Activated T-cell treated with anti-CD3 and anti-CD28 coated beads, Interleukin-2, amount 50 U/mL, for 72 hours (primary cell): ENCODE data around the gene PHF21B. TPM values are rescaled to one million over a fixed set of nuclear protein-coding genes. Genes with fewer than 3 reads are reported as not detected.

Source experiments
- ATAC-seq, 2 donors: fragments of 150-1000 bp; cut with Tn5 transposase; replicated peaks in 1 of 2; 2 replicates each; pipeline ENCODE4 v1.10.0; 2021; ENCODE audit warnings: moderate library complexity in 2 of 2, mild to moderate bottlenecking in 1 of 2
- DNase-seq, 2 donors: peaks; one replicate each; pipeline ENCODE4 v3.0.0; 2021 to 2022; ENCODE audit warnings: mixed read lengths in 1 of 2
- H3K27ac Mint-ChIP-seq: one replicate; pipeline ENCODE4 v1.8.0; 2022; ENCODE audit warnings: mild to moderate bottlenecking, moderate library complexity, mixed read lengths
- H3K27me3 Mint-ChIP-seq: one replicate; pipeline ENCODE4 v1.8.0; 2022; ENCODE audit warnings: low read depth, mixed read lengths
- H3K36me3 Mint-ChIP-seq, 2 donors: one replicate each; pipeline ENCODE4 v1.8.0; 2022; ENCODE audit warnings: mixed read lengths in 2 of 2, mild to moderate bottlenecking in 1 of 2; ENCODE audit not compliant: insufficient read depth in 2 of 2
- H3K4me1 Mint-ChIP-seq: one replicate; pipeline ENCODE4 v1.8.0; 2022; ENCODE audit warnings: low read depth, mixed read lengths
- H3K4me3 Mint-ChIP-seq, 2 donors: one replicate each; pipeline ENCODE4 v1.8.0; 2022; ENCODE audit warnings: mild to moderate bottlenecking in 2 of 2, mixed read lengths in 2 of 2, moderate library complexity in 2 of 2
- H3K9me3 Mint-ChIP-seq, 2 donors: one replicate each; pipeline ENCODE4 v1.8.0; 2022; ENCODE audit warnings: mixed read lengths in 2 of 2
- total RNA-seq, 2 donors: library from RNA; stranded (reverse); gene quantifications; one replicate each; pipeline ENCODE4 v1.2.3, GENCODE V29; 2022

Gene PHF21B
- total RNA-seq, 2 donors from 2014 or later = 0.72 to 0.83 TPM

DNA sequence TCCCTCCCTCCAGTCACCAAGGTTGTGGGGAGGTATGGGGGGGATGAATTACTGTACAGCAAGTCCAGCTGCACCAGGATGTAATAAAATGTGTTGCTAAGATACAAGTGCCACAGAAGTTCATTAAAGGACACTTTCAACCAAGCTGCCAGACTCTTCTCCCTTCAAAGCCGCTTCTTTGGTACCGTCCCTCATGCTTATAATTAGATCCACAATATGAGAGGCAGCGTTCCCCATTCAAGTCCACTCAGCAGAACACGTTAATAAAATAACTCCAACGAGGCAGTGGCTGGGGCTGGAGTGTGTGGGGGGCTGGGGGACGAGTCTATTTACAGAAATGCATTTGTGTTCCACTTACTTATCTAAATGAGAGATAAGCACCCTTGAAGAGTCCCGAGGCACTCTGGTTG is 14.7 kb downstream of the PHF21B start:
- no peak overlapping the region for H3K27ac Mint-ChIP-seq
- DNase-seq = no peak
- H3K27me3 Mint-ChIP-seq = peaks cover 7% of the 10 kb centered on the region
- no peak overlapping the region for H3K4me3 Mint-ChIP-seq
- no peaks in the 10 kb centered on the region for H3K9me3 Mint-ChIP-seq
- no peak for ATAC-seq
- no peaks in the 10 kb centered on the region for H3K36me3 Mint-ChIP-seq
- no peaks in the 10 kb centered on the region for H3K4me1 Mint-ChIP-seq

GRCh38 chr22:44994399-44995104 is 15.3 kb downstream of the PHF21B start:
- Mint-ChIP-seq H3K27ac (no peak overlapping the region), H3K9me3 (no peaks in the 10 kb centered on the region), H3K4me3 (no peak overlapping the region), H3K27me3 (peaks cover 7% of the 10 kb centered on the region), H3K36me3 (no peaks in the 10 kb centered on the region), H3K4me1 (no peaks in the 10 kb centered on the region)
- ATAC-seq (no peak), DNase-seq (no peak)

- H3K27ac Mint-ChIP-seq = no peak overlapping the region
- DNase-seq (no peak), ATAC-seq (no peak)
- peaks cover 7% of the 10 kb centered on the region for H3K27me3 Mint-ChIP-seq
- no peaks in the 10 kb centered on the region for H3K36me3 Mint-ChIP-seq
- H3K4me1 Mint-ChIP-seq = no peaks in the 10 kb centered on the region
- no peak overlapping the region for H3K4me3 Mint-ChIP-seq
- no peaks in the 10 kb centered on the region for H3K9me3 Mint-ChIP-seq
Observed at GRCh38 chr22:44992166-44992565, 17.6 kb downstream of the PHF21B start.

DNA sequence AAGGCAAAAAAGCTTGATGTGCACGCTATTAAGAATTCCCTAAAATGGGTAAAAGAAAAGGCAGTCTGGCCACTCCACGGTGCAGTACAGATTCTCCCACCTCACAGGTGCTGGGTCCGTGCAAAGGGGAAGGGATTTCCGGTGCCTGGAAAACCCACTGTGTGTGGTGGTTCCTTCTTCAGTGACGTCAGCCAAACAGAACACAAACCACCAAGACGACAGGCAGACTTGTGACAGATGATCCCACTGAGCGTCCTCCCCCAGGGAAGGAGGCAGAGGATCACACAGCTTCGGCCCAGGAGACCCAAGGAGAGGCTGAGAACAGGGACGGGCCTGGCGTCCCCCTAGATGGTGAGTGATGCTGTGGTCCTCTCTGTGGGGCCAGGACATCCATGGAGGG is 18.6 kb downstream of the PHF21B start:
- Mint-ChIP-seq H3K9me3 (no peaks in the 10 kb centered on the region), H3K36me3 (no peaks in the 10 kb centered on the region), H3K27ac (no peak overlapping the region), H3K4me3 (no peak overlapping the region), H3K27me3 (peaks cover under 1% of the 10 kb centered on the region), H3K4me1 (no peaks in the 10 kb centered on the region)
- ATAC-seq = no peak
- no peak for DNase-seq

- Mint-ChIP-seq H3K4me3 (no peak overlapping the region), H3K4me1 (no peaks in the 10 kb centered on the region), H3K27me3 (no peaks in the 10 kb centered on the region), H3K9me3 (no peaks in the 10 kb centered on the region), H3K27ac (no peak overlapping the region), H3K36me3 (no peaks in the 10 kb centered on the region)
- ATAC-seq = no peak
- DNase-seq = no peak
Observed at GRCh38 chr22:44990810-44991209, 19.0 kb downstream of the PHF21B start.

GRCh38 chr22:44990328-44990727 is 19.5 kb downstream of the PHF21B start:
- H3K27ac Mint-ChIP-seq = no peak overlapping the region
- H3K36me3 Mint-ChIP-seq = no peaks in the 10 kb centered on the region
- H3K4me3 Mint-ChIP-seq = no peak overlapping the region
- no peaks in the 10 kb centered on the region for H3K27me3 Mint-ChIP-seq
- no peaks in the 10 kb centered on the region for H3K9me3 Mint-ChIP-seq
- H3K4me1 Mint-ChIP-seq = no peaks in the 10 kb centered on the region
- DNase-seq = no peak
- ATAC-seq = no peak

DNA sequence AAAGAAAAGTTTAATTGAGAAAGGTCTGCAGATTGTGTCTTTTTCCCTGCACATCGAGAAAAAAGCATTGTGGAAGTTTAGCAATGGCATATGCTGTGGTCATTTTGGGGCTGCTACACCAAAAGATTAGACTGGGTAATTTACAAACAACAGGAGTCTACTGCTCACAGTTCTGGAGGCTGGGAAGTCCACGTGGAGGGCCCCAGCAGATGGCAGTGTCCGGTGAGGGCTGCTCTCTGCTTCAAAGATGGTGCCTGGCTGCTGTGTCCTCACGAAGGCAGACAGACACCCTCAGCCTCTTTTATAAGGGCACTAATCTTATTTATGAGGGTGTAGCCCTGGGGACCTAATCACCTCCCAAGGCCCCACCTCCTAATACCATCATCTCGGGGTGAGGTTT is 21.1 kb downstream of the PHF21B start:
- Mint-ChIP-seq H3K4me3 (no peak overlapping the region), H3K36me3 (no peaks in the 10 kb centered on the region), H3K9me3 (peaks cover 3 to 5% of the 10 kb centered on the region in 2 donors), H3K27ac (no peak overlapping the region), H3K27me3 (no peaks in the 10 kb centered on the region), H3K4me1 (no peaks in the 10 kb centered on the region)
- no peak for DNase-seq
- ATAC-seq = no peak

- no peak overlapping the region for H3K4me3 Mint-ChIP-seq
- no peaks in the 10 kb centered on the region for H3K36me3 Mint-ChIP-seq
- H3K27ac Mint-ChIP-seq = no peak overlapping the region
- peaks cover 3 to 5% of the 10 kb centered on the region in 2 donors for H3K9me3 Mint-ChIP-seq
- ATAC-seq (no peak), DNase-seq (no peak)
- H3K4me1 Mint-ChIP-seq = no peaks in the 10 kb centered on the region
- H3K27me3 Mint-ChIP-seq = no peaks in the 10 kb centered on the region
Observed at GRCh38 chr22:44986926-44987325, 22.9 kb downstream of the PHF21B start.

DNA sequence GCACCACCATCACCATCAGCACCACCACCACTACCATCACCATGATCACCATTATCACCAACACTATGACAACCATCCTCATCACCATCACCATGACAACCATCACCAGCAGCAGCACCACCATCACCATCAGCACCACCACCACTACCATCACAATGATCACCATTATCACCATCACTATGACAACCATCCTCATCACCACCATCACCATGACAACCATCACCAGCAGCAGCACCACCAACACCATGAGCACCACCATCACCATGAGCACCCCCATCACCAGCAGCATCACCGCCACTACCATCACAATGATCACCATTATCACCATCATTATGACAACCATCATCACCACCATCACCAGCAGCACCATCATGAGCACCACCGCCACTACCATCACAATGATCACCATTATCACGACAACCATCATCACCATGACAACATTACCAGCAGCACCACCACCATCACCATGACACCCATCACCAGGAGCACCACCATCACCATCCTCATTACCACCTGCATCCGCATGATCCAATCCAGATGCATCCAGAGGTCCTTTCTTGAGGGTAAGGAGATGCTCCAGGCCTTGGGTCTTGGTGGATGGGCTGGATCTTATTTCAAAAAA is 23.8 kb downstream of the PHF21B start:
- ATAC-seq (no peak), DNase-seq (no peak)
- Mint-ChIP-seq H3K9me3 (peaks cover 3 to 5% of the 10 kb centered on the region in 2 donors), H3K4me3 (no peak overlapping the region), H3K27ac (no peak overlapping the region), H3K27me3 (peaks cover 1% of the 10 kb centered on the region), H3K36me3 (no peaks in the 10 kb centered on the region), H3K4me1 (no peaks in the 10 kb centered on the region)

DNA sequence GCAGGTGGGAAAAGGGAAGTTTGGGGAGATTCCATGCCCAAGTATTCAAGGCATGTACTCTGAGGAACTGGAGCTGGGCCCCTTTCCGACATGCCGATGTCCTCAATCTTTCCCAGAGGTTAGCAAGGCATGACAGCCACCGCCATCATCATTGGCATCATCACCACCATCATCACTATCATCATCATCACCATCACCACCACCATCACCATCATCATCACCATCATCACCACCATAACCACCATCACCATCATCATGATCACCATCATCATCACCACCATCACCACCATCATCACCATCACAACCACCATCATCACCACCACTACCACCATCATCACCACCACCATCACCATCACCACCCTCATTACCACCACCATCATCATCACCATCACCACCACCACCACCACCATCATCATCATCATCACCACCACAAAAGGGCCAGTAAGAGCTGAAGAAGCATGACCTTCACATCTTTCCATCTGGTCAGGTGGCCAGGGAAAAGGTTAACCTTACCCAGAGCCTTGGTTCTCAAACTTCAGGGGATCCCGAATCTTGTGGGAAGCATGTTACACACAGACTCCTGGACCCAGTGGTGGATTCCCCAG is 25.8 kb downstream of the PHF21B start:
- no peaks in the 10 kb centered on the region for H3K4me1 Mint-ChIP-seq
- DNase-seq (no peak), ATAC-seq (no peak)
- no peak overlapping the region for H3K4me3 Mint-ChIP-seq
- H3K27ac Mint-ChIP-seq = no peak overlapping the region
- H3K36me3 Mint-ChIP-seq = no peaks in the 10 kb centered on the region
- peaks cover 3 to 5% of the 10 kb centered on the region in 2 donors for H3K9me3 Mint-ChIP-seq
- H3K27me3 Mint-ChIP-seq = peaks cover 11% of the 10 kb centered on the region

DNA sequence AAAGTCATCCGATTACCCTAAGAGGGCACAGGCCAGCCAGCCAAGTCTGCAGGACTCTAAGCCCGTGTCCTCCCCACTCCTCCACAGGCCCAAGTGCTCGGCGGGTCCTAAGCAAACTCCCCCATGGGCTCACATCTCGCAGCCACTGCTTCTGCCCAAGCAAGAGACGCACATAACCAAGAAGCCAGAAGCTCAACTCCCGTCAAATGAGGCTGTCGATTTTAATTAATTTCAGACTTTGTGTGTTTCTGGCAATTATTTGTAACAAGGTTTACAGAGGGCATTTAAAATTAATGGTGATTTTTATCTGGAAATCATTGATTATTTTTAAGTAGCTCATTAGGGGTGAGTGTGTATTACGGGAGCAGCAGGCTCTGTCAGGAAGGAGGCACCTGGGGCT is 27.4 kb downstream of the PHF21B start:
- H3K9me3 Mint-ChIP-seq = peaks cover 3 to 5% of the 10 kb centered on the region in 2 donors
- H3K27ac Mint-ChIP-seq = no peak overlapping the region
- DNase-seq (no peak), ATAC-seq (no peak)
- H3K4me1 Mint-ChIP-seq = no peaks in the 10 kb centered on the region
- H3K4me3 Mint-ChIP-seq = no peak overlapping the region
- no peaks in the 10 kb centered on the region for H3K36me3 Mint-ChIP-seq
- peaks cover 11% of the 10 kb centered on the region for H3K27me3 Mint-ChIP-seq

- H3K27ac Mint-ChIP-seq = no peak overlapping the region
- peaks cover 3 to 5% of the 10 kb centered on the region in 2 donors for H3K9me3 Mint-ChIP-seq
- ATAC-seq = no peak
- H3K36me3 Mint-ChIP-seq = no peaks in the 10 kb centered on the region
- H3K4me3 Mint-ChIP-seq = no peak overlapping the region
- no peaks in the 10 kb centered on the region for H3K4me1 Mint-ChIP-seq
- DNase-seq = no peak
- H3K27me3 Mint-ChIP-seq = peaks cover 11% of the 10 kb centered on the region
Observed at GRCh38 chr22:44981857-44982256, 27.9 kb downstream of the PHF21B start.

GRCh38 chr22:44979154-44979553 is 30.7 kb downstream of the PHF21B start:
- peaks cover 3 to 4% of the 10 kb centered on the region in 2 donors for H3K9me3 Mint-ChIP-seq
- DNase-seq = no peak
- H3K27ac Mint-ChIP-seq = no peak overlapping the region
- H3K27me3 Mint-ChIP-seq = peaks cover 16% of the 10 kb centered on the region
- H3K36me3 Mint-ChIP-seq = no peaks in the 10 kb centered on the region
- no peaks in the 10 kb centered on the region for H3K4me1 Mint-ChIP-seq
- no peak for ATAC-seq
- no peak overlapping the region for H3K4me3 Mint-ChIP-seq
